ENCODE measurements around the gene UBE2I.

DNA sequence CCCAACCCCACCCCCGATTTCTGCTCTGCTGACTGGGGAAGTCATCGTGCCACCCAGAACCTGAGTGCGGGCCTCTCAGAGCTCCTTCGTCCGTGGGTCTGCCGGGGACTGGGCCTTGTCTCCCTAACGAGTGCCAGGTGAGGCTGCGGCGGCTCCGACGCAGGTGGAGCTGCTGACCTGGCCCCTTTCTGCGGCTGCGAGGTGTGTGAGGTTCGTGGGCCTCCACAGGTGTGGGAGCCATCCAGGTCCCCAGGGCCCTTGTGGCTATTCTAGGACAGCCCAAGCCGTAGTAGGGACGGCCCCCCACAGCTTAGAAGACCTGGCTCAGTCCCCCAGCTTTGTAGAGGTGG lies 3.0 kb downstream of the UBE2I start:
- TF ChIP-seq, protein P1, sequence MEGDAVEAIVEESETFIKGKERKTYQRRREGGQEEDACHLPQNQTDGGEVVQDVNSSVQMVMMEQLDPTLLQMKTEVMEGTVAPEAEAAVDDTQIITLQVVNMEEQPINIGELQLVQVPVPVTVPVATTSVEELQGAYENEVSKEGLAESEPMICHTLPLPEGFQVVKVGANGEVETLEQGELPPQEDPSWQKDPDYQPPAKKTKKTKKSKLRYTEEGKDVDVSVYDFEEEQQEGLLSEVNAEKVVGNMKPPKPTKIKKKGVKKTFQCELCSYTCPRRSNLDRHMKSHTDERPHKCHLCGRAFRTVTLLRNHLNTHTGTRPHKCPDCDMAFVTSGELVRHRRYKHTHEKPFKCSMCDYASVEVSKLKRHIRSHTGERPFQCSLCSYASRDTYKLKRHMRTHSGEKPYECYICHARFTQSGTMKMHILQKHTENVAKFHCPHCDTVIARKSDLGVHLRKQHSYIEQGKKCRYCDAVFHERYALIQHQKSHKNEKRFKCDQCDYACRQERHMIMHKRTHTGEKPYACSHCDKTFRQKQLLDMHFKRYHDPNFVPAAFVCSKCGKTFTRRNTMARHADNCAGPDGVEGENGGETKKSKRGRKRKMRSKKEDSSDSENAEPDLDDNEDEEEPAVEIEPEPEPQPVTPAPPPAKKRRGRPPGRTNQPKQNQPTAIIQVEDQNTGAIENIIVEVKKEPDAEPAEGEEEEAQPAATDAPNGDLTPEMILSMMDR (IDR thresholded peaks at IDR 0.05), result no peak
- no peak for TF ChIP-seq POLR2A (IDR thresholded peaks at IDR 0.05)
